ENCODE measurements around the gene PBX3. TPM values are rescaled to one million over a fixed set of nuclear protein-coding genes. Genes with fewer than 3 reads are reported as not detected.

The PBX3 gene
- total RNA-seq, 4 donors from 2014 or later: 19.3 to 41.3 (median 25.1) TPM

DNA sequence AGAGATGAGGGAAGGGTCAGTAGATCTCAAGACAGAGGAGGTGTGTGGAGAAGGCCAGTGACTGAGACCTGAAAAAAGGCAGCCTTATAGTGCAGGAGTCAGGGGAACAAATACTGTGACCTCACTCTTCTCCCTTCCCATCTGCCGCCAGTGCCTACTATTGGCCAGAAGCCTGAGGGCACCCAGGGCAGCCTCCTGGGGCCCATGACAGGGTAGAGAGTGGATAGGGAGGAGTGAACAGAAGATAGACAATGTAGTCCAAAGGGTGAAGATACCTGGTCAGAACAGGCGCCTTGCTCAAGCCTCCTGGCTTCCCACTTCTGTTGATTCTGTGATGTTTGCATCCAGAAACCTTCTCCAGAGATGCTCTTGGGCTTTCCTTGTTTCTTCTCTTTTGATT lies 196.7 kb downstream of the PBX3 start:
- DNase-seq (ENCODE audit: low spot score): no peak
- no peak for ATAC-seq (ENCODE audit: low FRiP score)
- TF ChIP-seq, protein P1, sequence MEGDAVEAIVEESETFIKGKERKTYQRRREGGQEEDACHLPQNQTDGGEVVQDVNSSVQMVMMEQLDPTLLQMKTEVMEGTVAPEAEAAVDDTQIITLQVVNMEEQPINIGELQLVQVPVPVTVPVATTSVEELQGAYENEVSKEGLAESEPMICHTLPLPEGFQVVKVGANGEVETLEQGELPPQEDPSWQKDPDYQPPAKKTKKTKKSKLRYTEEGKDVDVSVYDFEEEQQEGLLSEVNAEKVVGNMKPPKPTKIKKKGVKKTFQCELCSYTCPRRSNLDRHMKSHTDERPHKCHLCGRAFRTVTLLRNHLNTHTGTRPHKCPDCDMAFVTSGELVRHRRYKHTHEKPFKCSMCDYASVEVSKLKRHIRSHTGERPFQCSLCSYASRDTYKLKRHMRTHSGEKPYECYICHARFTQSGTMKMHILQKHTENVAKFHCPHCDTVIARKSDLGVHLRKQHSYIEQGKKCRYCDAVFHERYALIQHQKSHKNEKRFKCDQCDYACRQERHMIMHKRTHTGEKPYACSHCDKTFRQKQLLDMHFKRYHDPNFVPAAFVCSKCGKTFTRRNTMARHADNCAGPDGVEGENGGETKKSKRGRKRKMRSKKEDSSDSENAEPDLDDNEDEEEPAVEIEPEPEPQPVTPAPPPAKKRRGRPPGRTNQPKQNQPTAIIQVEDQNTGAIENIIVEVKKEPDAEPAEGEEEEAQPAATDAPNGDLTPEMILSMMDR (IDR thresholded peaks at IDR 0.05): no peak

DNA sequence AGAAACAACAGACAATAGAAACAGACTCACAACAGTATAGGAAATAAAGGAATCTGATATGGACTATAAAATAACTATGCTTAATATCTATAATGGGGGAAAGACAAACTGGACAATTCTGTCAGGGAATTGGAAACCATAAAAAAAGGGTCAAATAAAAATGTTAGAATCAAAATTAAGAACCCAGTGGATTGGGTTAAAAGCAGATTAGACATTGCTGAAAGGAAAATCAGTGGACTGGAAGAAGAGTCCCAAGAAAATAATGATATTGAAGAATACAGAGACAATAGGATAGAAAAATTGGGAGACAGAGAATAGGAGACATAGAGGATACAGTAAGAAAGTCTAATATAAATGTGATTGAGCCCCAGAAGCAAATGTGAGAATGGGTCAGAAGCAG lies 199.2 kb downstream of the PBX3 start:
- TF ChIP-seq, protein P1 (IDR thresholded peaks at IDR 0.05): no peak
- DNase-seq (ENCODE audit: low spot score) (no peak), ATAC-seq (ENCODE audit: low FRiP score) (no peak)

DNA sequence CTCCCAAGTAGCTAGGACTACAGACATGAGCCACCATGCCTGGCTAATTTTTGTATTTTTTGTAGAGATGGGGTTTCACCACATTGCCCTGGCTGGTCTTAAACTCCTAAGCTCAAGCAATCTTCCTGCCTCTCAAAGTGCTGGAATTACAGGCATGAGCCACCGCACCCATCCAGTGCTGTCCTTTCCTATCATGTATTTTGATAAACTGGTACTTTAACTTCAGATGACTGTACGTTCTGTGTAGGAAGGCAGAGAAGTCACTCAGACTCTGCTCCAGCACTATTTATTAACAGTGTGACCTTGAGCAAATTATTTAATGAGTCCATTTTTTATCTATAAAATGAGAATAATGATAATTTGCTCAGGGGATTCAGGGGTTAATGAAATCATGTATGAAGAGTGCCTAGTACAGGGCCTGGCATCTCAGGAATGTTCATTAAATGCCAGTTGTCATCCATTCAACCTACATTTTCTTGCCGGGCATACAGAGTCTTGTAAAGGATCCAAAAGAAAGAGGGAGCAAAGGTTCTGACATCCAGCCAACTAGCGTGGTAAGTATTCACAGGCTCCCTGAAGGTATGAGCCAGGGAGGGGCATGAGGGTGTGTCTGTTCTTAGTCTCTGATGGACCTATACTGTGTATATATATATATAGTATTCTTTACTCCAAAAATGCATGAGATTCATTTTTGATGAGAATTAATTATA lies 201.9 kb downstream of the PBX3 start:
- no peak for ATAC-seq (ENCODE audit: low FRiP score)
- TF ChIP-seq, protein P1 (IDR thresholded peaks at IDR 0.05): no peak
- no peak for DNase-seq (ENCODE audit: low spot score)

DNA sequence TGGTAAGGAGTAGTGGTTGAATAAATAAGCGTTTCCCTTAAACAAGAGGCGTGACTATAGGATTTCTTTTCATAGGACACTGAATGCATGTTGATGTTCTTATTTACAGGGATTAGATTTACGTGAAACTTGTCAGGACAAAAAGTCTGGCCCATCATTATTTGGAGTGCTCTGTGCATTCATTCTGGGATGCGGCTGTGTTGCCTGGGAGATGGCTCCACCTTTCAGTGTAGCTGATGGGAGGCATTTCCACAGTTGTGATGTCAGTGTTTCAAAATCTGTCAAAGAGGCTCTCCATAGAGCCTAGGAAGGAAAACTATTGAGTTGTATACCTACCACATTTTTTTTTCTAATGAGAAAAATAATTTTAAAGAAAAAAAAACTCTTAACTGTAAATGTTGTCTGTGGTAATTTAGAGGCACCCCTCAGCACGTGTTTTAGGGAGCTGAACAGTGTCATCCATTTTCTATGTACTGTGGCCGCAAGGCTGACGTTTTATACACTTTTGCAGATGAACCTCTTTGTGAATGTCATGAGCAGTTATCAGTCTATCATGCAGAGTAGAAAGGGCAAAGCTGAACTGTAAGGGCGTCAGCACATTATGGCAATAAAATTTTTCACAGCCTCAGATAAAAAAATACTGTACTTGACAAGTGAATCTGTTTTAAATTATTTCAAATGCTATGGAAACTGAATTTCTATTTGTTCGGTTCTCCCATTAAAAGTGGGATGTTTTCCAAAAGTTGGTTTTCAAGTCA lies 202.7 kb downstream of the PBX3 start:
- no peak for ATAC-seq (ENCODE audit: low FRiP score)
- DNase-seq (ENCODE audit: low spot score): no peak
- TF ChIP-seq, protein P1 (IDR thresholded peaks at IDR 0.05): no peak

DNA sequence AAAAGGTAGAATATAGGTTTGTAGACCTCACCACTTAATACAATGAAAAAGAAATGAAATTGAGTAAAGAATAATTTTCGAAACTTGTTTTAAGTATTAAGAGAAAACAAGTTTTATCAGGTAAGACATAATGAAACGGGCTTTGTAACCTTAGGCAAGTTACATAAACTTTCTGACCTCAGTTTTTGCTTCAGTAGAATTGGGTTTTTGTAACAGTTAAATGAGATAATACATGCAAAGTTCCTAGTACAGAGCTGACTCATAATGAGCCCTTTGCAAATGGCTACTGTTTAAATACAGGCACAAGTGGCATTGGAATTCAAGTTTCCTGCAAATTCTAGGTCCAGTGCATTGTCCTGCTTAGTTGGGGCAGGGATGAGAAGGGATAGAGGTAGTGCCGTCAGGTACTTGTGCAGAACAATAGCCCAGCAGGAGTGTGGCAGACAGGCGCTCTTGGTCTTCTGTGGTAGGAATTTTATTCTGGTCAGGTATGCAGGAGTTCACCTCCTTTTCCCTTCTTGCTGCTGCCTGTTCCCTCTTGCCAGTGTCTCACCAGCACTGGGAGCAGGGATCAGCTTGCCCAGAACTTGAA lies 203.8 kb downstream of the PBX3 start:
- no peak for ATAC-seq (ENCODE audit: low FRiP score)
- TF ChIP-seq, protein P1 (IDR thresholded peaks at IDR 0.05): no peak
- DNase-seq (ENCODE audit: low spot score): no peak

DNA sequence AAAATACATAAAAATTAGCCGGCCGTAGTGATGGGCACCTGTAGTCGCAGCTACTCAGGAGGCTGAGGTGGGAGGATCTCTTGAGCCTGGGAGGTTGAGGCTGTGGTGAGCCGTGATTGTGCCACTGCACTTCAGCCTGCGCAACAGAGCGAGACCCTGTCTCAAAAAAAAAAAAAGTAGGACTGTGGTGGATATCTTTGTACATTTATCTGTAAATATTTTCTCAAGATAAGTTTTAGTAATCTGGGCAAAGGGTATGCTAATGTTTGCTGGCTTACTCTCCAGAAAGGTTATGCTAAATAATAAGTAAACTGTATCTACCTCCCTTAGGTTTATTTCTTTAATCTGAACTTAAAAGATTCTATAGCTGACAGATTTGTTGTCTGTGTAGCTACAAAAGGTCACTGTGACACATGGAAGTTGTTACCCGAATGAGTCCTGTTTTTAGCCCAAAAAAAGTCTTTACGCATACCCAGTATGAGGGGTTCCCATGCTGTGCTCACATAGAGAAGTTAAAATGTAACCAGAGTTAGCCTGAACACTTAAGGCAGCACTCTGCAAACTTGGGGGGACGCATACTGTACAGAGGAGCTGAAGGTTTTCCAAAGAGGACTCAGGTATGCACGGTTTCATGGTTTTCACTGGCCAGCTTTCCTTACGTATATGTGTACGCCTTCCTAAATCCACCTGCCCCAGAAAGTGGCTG lies 206.3 kb downstream of the PBX3 start:
- no peak for DNase-seq (ENCODE audit: low spot score)

More for the DNA sequence above, 206.3 kb downstream of the PBX3 start:
- no peak for ATAC-seq (ENCODE audit: low FRiP score)
- TF ChIP-seq, protein P1 (IDR thresholded peaks at IDR 0.05): no peak

All from omental fat pad (tissue), 4 donors.